GM19099 (cell line): ENCODE data around the gene MBTD1.

Experiments
- POLR2A ChIP-seq: IDR thresholded peaks from 3 replicates; pipeline ENCODE4 v1.6.1; 2011; ENCODE audit warnings: low read depth; ENCODE audit not compliant: insufficient read length; ENCODE audit errors: extremely low read depth

MBTD1 gene

DNA sequence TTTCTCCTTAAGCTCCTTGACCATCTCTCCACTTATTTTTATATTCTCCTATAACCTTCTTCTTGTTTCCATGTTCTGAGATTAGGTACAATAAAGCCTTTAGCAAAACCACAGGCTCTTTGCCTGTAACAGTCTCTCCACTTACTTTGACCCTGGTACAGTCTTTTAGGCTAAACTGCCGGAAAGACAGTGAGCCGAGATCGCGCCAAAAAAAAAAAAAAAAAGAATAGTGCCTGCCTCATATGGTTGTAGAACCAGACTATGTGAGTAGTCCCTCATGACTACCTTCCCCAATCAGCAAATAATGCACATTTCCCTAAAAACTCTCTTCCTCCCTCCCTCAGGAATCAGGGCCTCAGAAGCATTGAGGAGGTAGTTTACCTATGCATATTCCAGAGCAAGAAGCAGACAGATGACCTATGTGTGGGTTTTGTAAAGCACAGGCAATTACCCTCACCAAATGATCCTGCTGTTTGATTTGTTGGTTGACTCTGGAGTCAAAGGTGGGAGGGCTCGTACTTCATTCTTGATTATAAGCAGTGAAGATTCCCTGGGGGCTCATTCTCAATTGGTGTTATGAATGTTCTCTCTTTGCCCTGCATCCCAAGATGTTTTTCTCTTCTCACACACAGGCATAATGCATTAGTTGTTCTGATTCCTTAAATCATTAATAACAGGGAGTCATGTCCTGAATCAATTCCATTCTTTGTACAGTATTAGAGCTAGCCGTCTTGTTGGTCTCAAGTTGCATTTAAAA is 115.4 kb downstream of the MBTD1 start:
- TF ChIP-seq POLR2A = no peak

DNA sequence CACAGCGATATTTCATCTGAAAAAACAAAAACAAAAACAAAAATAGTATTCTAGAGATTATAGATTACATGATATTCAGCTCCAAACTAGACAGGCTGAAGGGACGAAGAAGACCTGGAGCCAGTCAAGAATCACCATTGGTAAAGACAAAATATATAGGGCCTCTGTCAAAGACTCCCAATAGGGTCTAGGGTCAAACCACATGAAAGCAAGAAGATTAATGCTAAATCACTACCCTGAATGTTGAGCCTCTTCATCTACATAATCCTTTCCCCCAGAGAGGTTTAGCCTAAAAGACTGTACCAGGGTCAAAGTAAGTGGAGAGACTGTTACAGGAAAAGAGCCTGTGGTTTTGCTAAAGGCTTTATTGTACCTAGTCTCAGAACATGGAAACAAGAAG is 117.3 kb downstream of the MBTD1 start:
- no peak for TF ChIP-seq POLR2A

DNA sequence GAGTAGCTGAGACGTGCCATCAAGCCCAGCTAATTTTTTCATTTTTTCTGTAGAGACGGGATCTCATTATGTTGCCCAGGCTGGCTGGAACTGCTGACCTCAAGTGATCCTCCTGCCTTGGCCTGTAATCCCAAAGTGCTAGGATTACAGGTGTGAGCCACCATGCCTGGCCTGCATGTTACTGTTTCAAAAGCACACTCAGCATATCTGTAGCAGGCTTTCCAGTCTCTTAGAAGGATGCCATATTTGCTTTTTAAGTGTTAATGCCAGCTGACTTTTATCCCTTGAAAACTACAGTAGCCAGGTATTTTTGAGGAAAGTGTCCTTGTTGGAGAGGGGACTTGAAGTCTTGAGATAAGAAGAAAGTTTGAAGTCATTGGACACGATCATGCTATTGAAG is 123.9 kb downstream of the MBTD1 start:
- no peak for TF ChIP-seq POLR2A

DNA sequence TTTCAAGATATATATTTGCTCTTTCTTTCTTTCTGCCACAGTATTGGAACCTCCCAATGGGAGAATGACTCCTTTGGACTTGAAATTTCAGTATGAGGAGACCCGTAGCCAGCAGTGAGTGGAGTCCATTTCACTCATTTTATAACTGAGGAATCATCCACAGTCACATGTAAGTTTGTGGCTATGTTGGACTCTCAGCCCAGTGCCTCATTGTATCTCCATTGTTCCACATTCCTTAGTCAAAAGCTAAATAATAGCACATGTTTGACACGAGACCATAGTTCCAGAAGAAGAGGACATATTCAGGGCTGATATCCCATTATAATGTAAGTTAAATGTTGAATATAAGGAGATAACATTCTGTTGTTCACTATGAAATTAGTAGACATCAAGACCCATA is 126.5 kb downstream of the MBTD1 start:
- TF ChIP-seq POLR2A = no peak

DNA sequence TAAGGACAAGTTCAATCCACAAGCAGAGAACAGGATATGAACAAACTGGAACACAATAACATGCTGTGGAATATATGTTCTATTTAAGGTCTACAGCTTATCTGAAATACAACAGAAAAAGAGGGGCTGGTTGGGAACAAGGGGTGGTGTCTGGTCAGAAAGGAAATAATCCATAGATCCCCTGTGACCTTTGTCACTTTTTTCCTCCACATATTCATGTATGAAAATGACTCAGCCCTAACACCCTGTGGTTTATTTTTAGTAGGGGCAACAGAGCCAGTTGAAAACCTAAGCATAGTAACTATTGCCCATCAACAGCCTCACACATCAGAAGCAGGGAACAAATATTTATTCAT is 126.9 kb downstream of the MBTD1 start:
- TF ChIP-seq POLR2A = no peak

DNA sequence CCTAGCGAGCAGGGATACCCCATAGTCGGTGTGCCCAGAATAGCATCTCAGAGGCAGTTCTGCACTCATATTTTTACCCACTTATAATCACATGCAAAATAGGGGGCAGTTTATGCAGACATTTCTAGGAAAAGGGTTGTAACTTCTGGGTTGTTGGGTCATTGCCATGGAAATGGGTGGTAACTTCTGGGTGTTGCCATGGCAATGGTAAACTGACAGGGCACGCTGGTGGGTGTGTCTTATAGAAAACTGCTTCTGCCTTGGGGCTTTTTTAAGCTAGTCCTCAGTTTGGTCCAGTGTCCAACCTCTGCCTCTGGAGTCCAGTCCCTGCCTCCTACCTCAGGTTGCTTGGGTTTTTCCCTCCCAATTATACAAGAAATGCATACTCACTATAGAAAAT is 131.8 kb downstream of the MBTD1 start:
- no peak for TF ChIP-seq POLR2A
